ENCODE results near the gene JAK1.
"Not testable (repeated sequence)": the region's sequence is repeated elsewhere in the genome, so short reads cannot be mapped to it uniquely, and the experiment has no call there.

JAK1 gene

DNA sequence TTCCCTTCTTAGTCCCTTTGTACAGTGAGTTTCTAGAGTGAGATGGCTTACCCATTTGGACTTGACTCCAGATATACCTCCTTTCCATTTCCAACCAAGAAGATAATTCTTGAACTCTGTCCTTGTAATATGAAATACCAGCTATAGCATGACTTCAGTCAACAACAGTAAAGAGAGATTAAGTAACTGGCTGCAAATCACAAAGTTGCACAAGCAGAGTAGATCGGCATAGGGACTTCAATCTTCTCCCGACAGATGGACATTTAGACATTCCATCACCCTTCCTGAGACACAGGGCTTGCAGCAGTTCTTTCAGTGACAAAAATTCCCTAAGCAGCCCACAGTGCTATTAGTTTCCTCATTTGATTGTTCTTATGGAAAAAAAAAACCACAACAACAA is 44.6 kb downstream of the JAK1 start:
- no peak for DNase-seq (ENCODE audit: low spot score)

DNA sequence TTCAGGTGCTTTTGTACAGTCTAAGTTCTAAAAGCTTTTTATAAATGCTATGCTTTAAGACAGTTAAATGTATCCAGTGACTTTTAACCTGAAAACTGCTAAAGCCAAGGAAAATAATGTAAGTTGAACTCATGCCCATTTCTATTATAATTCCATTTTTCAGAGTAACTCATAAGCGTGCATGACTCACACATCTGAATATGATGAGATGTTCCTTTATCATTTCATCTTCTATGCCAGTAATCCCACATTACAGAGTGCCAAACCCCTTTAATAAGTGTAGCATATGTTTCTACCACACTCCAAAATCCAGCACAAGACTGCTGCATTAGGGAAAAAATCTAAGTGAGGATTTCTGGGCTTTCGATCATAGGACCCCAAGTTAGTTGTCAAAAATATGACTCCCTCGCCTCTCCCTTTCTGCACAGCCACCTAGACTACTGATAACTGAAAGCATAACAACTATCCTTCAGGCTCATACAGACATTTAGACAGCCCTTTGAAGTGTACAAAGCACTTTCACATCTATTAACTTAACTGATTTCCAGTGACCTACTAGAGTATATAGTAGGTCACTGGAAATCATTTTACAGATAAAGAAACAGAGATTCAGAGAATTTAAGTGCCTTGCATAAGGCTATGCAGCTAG is 45.3 kb downstream of the JAK1 start:
- peak; percentile 33 for DNase-seq (ENCODE audit: low spot score)

DNA sequence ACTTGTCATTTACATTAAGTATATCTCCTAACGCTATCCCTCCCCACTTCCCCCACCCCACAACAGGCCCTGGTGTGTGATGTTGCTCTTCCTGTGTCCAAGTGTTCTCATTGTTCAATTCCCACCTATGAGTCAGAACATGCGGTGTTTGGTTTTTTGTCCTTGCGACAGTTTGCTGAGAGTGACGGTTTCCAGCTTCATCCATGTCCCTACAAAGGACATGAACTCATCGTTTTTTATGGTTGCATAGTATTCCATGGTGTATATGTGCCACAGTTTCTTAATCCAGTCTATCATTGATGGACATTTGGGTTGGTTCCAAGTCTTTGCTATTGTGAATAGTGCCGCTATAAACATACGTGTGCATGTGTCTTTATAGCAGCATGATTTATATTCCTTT is 47.2 kb downstream of the JAK1 start:
- DNase-seq (ENCODE audit: low spot score), result not testable (repeated sequence)

DNA sequence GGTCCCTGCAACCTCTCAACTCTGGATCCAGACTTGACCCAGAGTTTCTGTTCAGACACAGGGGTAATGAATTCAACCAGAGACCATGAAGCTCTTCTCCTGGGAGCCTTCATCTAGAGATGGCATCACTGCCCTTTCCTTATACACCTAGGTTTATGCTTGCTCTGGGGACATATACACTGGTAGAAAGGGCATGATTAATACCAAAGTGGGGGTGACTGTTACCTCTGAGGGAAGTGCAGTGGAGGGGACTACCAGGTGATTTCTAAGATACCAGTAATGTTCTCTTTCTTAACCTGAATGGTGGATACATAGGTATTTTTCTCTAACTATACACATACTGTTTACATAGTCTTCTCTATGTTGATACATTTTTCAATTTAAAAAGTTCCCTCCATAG is 48.4 kb downstream of the JAK1 start:
- no peak for DNase-seq (ENCODE audit: low spot score)

DNA sequence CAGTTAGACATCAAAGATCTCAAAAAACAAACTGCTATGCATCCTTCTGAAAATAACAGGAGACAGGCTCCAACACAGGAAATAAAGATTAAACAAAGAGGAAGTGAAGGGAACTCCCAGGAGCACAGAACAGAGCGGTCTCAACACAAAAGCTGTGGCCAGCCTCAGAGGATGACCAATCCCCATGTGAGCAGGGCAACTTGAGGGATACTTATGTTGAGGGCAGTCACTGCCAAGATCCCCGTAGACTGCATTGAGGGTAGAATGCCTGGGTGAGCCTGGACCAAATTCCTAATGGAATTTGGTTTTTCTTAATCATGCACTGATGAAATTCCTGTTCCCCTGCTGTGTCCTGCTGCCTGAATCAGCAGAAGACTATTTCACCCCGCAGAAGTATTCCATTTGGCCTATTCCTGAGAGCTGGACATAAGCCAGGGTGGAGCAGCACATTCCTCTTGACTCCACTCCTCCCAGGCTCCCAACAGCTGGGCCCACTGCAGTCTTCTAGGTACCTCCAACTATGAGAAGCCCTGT is 49.0 kb downstream of the JAK1 start:
- peak; percentile 95 for DNase-seq (ENCODE audit: low spot score)

DNA sequence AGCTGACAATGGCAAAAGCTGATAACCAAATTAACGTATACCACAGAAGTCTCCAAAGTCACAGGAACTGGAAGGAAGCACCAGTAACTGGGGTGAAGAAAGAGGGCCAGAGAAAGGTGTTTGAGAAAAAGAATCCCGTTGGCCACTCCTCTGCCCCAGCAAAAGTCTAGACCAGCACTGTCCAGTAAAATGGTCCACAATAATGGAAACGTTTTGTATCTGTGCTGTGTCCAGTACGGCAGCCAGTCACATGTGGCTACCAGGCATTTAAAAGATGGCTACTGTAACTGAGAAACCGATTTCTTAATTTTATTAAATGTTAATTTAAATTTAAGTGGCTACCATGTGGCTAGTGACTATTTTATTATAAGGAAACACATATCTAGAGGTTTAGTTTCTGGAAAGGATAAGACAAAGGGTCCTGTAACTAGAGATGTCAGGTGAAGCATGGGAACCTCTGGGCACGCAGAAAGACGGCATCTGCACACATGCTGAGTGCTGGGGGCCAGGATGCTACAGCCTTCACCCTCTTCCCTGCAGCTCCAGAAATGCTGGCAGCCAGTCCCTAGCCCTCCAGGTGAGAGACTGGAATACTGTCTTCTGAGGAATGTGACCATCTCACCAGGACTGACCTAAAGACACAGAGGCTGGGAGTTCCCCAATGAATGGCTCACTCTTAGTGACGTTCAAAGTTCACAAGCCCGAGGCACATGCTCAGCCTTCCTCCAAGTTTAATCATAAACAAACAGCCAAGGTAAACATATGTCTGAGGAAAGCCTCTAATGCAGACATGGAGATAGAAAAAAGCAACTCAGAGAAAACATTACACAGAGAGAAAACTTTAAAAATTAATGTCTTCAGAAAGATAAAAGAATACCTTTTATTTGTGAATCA is 50.7 kb downstream of the JAK1 start:
- DNase-seq (ENCODE audit: low spot score), result no peak

DNA sequence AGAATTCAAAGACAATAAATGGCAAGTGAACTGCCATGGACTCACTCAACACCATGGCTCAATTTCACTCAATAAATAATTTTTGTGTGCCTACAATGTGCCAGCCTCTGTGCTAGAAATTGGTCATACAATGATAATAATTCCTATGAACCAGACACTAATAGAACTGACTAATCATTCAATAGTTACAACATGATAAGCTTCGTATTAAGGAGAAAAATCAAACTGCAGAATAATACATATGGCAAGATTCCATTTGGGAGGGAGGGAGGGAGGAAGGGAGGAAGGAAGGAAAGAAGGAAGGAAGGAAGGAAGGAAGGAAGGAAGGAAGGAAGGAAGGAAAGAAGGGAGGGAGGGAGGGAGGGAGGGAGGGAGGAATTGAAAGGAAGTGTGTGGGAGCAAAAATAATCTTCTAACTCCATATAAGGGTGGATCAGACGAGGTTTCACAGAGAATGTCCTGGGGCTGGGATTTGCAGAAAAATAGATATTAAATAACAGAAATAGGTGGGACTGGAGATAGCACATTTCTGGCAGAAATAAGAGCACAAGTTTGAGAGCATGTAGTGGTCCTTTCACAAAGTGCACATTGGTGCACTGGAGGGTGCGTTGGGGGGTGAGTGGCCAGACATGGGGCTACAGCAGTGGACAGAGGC is 52.9 kb downstream of the JAK1 start:
- no peak for DNase-seq (ENCODE audit: low spot score)

DNA sequence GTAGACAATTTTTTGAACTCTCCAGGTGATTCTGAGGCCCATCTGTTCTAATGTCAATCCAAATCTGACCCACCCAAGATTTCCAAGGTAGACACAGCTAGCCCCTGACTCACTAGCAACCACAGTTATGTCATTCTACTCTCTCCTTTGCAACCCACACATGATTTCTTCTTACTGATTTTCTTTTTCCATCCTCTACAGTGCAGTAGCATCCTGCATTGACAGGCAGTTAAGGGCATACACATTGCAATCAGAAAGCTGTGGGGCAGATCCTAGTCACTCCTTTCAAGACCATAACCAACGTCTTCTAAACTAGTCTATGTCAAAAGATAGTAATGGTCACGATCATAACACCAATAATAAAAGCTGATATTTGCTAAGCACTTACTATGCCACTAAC is 54.2 kb downstream of the JAK1 start:
- no peak for DNase-seq (ENCODE audit: low spot score)

DNA sequence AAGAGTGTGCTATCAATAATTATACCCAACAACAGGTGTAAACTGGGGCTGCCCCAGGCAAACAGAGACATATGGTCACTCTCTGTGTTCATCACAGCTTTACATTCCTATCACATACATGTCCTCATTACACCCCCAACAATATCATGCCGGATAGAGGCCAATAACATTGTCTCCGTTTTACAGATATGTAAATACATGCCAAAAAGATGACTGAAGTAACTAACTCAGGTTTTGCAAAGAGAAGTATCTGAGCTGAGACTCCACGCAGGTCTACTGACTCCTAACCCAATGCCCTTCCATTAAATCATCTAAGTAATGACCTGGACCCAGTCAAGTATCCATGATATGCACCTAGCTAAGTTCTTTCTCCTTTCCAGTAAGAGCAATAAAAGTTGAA is 55.0 kb downstream of the JAK1 start:
- no peak for DNase-seq (ENCODE audit: low spot score)

DNA sequence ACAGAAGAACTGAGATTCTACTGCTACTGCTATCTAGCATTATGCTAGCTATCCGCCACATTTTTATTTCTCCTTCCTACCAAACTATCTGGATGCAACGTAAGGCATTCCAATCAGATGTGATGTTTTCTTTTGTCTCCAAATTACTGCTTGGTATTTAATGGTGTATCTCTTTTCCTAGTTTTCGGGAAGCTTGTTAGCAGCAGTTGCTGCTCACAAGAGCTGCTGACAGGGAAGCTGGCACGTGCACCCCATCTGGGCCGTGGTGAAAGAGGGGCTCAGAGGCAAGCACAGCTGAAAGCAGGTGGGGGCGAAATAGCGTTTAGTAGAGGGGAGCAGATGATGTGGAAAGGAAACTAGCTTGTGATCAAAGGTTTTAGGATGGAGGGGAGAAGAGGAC is 57.3 kb downstream of the JAK1 start:
- DNase-seq (ENCODE audit: low spot score), result no peak

DNA sequence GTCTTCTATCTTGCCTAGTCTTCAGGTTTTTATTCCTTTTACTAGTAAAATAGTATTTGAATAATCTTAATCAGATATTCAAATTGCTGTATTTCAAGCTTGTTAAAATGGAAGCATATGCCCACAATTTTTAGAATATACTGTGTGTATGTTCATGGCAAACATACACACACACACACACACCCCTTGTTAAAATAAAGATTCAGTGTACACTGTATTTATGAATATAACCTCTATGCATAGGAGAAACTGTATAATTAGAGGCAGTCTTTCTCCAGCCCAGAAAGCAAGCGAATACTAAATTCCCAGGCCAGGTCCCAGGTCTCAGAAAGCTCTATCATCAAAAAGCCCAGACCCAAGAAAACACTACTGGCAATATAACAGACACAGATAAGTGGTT is 57.8 kb downstream of the JAK1 start:
- DNase-seq (ENCODE audit: low spot score), result no peak

DNA sequence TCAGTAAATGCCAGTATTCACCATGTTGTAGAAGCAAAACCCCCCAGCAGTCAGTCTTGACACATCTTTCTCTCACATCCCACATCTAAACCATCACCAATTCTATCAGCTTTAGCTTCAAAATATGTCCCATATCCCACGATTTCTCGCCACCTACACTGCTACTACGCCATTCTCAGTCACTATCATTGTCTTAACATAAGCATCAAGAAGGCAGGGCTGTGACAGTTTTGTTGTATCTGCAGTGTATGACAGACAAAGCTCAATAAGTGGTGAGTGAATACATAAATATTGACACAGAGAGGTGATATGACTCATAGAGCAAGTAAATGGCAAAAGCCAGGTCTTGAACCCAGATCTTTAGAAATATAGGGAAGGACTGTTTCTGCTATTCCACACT is 59.9 kb downstream of the JAK1 start:
- no peak for DNase-seq (ENCODE audit: low spot score)

DNA sequence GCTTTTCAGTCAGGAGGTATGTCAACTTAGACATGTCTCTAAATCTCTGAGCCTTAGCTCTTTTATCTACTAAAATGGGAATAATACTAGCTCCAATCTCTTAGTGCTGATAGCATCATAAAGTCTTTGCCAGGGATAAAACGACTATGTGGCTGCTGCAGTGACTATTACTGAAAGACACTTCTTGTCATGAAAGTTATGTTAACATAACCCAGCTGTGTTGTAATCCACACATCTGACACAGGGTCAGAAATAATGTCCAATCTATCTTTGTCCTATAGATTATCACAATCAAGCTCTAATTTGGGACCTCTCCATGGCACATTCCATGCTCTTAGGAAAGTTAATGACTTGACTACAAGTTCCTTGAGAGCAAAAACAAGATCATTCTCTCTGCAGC is 62.8 kb downstream of the JAK1 start:
- no peak for DNase-seq (ENCODE audit: low spot score)

DNA sequence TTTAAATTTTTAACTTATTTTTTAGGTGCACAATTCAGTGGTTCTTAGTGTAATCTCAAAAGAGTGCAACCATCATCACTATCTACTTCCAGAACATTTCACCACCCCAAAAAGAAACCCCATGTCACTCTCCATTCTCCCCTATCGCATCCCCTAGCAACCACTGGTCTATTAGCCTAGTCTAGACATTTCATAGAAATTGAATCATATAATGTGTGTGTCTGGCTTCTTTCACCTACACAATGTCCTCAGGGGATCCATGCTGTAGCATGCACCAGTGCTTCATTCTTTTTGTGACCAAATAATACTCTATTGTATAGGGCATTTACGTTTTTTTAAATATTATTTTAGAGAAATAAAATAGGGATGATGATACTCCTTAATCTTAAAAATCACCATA is 64.7 kb downstream of the JAK1 start:
- DNase-seq (ENCODE audit: low spot score), result no peak

DNA sequence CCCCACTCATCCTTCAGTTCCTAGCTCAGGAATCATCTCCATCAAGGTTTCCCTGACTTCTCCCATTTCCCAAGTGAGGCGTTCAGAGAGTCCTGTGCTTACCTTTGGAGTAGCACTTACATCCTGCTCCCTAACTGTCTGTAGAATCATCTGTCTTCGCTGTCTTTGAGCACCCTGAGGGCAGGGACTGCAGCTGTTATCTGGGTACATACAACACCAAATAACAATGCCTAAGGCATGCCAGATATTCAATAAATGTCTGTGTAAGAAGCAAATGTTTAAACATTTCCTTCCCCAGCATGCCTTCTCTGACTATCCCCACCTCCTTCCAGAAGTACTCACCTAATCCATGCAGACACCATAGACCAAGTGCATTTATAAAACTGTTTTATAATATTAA is 65.4 kb downstream of the JAK1 start:
- DNase-seq (ENCODE audit: low spot score), result no peak

DNA sequence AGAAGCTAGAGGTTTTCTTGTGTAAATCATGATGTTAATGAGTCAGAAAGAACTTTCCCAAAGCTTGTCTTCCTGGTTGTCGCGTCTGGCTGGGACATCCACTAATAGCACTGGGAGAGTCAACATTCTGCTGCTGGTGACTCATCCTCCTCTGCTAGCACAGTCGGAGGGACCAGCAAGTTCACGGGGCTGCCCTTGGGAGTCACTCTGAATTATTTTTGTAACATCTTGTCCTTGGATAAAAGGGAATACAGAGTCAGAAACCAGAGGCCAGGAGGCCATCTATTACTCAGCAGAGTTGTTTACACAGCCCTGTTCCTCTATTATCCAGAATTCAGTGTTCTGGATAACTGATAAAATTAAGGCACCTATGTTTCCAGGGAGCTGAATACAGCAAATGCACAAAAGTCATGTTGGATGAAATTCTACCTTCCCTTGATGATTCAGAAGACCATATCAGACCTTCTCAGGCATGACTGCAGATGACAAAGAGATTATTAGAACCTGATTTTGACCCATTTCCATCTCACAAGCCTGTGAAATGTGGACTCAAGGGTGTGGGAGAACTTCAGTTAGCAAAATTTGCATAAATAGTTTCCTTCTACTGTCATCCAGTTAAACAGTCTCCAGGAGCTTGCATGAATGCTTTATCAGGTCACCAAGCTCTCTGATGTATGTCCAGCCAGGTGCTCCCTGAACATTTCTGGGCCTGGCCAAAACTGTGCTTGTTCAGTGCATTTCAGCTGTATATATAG is 68.1 kb downstream of the JAK1 start:
- peak; percentile 96 for DNase-seq (ENCODE audit: low spot score)

DNA sequence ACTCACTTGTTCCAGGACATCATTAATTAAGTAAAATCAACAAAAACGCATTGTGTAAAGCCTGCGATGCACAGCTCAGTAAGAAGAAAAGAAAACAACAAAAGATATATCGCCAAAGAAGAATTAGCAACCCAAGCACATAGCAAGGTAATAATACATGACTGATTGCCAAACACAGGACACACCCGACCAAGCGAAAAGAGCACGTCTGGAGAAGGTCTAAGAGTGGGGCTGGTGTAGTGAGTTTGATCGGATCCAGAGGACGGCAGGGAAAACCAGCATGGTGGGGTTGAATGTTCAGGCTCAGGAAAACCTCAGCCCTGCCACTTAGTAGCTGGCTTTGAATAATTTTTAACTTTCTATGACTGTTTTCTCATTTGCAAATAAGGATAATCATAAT is 69.8 kb downstream of the JAK1 start:
- no peak for DNase-seq (ENCODE audit: low spot score)

DNA sequence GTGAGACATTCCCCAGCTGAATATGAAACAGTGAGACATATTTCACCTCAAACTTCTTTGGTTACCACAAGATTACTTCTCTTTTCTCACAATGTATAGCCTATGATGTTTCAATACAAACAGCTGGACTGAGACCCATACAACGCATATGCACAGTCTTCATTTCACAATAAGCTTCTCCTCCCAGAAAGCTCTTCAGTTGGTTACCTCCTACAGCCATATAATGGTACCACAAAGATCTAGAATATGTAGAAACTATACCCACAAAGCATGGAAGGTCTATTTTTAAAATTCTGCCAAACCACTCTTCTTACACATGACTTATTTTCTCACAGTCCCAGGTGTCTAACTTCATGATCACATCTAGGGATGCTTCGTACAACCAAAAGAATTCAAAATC is 70.8 kb downstream of the JAK1 start:
- no peak for DNase-seq (ENCODE audit: low spot score)

DNA sequence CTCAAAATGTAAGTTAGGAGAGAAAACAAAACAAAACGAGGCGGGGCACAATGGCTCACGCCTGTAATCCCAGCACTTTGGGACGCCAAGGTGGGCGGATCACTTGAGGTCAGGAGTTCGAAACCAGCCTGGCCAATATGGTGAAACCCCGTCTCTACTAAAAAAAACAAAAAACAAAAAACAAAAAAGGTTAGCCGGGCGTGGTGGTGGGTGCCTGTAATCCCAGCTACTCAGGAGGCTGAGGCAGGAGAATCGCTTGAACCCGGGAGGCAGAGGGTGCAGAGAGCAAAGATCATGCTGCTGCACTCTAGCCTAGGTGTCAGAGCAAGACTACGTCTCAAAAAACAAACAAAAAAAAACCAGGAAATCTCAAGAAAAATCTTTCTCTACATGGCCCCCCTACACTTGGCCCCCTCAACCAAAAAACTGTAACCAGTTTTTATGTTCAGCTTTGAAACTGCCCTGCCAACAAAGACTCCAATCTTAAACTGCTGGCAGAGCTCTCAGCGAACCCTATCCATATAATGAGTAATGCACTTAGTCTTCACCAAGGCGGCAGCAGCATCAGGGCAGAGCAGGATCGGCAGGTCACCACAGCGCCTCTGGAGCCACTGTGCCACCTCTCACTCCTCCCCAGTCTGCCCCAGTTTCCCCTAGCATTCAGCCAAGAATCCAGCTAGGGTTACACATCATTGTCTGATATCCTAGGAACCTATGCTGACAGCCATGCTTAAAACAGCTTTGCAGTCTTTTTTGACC is 71.7 kb downstream of the JAK1 start:
- no peak for DNase-seq (ENCODE audit: low spot score)

DNA sequence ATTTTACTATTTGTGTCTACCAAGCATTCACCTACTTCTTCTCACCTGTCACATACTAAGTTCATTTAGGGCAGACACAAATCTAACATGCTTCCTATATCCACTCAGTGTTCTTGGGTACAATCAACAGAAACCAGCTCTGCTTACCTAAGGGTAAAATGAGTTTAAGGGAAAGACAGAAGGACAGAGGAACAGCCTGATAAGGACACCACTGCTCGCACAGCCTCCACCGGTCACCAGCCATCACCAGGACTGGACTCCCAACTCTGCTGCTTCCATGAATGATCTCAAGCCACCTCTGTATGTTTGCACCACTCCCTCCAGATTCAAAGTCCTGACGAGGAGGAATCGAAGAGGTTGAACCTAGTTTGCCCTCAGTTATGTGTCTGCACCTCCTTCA is 72.4 kb downstream of the JAK1 start:
- no peak for DNase-seq (ENCODE audit: low spot score)

All from kidney capillary endothelial cell (primary cell).